NOMO-1 (cell line): ENCODE data around the gene RPS6KA5.
A peak's percentile ranks its signal among the peaks of the same experiment; 100 is the strongest.
"Not testable (repeated sequence)": the region's sequence is repeated elsewhere in the genome, so short reads cannot be mapped to it uniquely, and the experiment has no call there.

Experiments
- DNase-seq, 2 experiments: peaks; one replicate each; lab custom pipeline; 2025; ENCODE audit not compliant: unreplicated experiment in 2 of 2; lab: John Stamatoyannopoulos, UW

Gene RPS6KA5

DNA sequence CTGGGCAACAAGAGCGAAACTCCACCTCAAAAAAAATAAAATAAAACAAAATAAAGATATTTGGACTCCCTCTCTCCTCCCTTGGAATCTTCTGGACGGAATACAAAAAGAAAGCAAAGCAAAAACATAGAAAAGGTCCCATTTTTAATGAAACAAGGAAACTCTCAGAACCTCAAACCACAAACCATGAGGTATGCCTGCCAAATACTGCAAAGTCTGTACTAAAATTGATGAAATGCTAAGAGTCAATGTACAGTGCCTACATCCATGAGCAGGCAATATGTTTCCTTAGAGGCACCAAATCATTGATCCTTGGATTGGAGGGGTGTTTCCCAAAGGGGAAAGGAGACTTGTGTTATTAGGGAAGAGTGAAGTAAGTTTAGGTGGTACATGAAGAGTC lies 8.2 kb upstream of the RPS6KA5 start:
- no peak for DNase-seq

DNA sequence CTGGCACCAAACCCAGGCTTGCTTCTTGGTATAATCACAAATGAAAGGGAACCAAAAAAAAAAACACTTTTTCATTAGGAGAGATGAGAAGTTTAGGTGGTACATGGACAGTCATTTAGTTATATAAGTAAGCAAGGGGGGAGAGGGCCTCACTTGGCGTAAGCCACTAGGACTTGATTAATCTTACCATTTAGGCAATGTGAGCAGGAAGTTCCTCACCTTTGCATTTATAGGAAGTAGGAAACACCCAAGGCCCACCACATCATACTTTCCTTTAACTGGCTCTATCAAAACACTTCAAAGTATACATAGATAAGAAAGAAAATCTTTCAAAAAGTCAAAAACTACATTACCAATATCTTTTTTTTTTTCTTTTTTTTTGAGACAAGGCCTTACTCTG lies 6.7 kb upstream of the RPS6KA5 start:
- no peak for DNase-seq

DNA sequence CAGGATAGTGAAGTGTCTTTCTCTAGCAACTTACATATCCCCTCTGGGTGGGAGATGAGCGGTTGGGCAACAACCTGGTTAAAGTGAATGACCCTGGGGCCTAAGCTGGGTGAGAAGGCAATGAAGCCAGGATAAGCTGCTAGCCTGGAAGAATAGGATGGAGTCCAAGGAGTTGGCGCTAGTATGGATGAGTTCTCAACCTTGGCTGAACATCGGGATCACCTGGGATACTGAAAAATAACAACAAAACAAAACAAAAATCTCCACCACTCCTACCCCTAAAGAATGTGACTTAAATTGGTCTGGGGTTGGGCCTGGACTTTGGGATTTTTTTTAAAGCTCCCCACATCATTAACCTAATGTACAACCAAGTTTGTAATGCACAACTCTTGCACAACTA lies 4.8 kb upstream of the RPS6KA5 start:
- DNase-seq, result no peak

DNA sequence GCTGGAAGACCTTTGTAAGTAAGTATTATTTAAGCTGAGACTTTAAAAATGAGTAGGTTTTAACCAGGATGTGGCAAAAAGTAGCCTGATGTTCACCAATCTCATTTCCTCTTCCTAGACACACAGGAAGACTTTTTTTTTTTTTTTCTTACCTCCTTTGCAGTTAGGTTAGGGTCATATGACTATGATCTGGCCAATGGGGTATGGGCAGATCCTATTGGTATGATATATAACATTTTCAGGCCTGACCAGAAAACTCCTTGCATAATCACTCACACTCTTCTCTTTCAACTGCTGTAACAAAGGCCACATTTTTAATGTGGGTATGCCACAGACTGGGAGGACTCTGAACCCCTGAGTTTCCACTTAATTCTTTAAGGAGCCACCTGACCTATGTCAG lies 2.7 kb upstream of the RPS6KA5 start:
- DNase-seq, result peak; percentile 73 to 93

DNA sequence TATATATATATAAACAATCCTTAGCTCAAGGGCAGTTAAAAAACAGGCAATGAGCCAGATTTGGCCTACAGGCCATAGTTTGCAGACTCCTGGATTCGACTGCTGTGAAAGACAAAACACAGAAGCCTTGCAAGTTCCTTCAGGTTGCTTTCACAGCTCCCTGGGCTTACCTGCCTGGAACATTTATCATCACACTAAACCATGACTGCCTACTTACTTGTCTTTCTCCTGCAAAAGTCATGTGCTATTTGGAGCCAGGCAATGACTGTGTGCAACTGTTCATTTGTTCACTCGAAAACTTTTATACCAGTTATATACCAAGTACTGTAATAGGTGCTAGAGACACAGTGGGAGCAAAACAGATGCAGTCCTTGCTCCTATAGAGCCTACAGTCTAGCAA lies 2.2 kb upstream of the RPS6KA5 start:
- DNase-seq, result no peak

DNA sequence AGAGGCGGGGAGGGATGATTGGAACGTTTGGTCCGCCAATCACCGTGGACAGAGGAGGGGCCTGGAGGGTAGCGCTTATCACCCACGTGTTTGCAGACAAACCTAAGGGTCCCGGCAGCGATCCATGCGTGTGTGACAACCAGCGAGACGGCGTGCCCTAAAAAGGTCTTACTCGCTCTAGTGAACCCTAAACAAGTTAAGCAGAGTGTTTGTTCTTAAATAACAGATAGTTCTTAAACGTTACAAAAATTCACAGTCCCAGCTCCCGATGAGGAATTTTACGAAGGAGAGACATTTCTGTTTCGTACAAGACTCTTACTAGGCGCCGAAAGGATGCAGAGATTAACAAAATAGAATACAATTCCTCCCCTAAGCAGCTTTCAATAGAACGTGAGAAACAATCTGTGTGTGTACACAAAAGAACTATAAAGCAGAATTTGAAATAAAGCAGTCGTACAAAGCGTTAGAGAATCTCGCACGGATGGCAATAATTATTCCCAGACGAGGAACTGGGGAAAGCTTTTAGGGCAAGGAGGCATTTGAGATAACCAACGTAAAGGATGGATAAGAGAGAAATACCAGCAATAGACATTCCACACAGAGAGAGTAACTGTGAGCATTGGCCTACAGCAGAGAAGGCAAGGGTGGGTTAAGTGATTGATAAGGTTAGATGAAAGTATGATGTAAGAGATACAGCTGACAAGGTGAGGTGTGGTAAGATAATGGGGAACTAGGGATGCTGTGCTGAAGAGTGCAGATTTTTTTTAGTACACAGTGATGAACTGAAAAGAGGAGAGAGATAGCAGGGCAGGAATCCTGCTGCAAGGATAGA lies 831 bp upstream of the RPS6KA5 start:
- DNase-seq, result peak; percentile 9 to 64

DNA sequence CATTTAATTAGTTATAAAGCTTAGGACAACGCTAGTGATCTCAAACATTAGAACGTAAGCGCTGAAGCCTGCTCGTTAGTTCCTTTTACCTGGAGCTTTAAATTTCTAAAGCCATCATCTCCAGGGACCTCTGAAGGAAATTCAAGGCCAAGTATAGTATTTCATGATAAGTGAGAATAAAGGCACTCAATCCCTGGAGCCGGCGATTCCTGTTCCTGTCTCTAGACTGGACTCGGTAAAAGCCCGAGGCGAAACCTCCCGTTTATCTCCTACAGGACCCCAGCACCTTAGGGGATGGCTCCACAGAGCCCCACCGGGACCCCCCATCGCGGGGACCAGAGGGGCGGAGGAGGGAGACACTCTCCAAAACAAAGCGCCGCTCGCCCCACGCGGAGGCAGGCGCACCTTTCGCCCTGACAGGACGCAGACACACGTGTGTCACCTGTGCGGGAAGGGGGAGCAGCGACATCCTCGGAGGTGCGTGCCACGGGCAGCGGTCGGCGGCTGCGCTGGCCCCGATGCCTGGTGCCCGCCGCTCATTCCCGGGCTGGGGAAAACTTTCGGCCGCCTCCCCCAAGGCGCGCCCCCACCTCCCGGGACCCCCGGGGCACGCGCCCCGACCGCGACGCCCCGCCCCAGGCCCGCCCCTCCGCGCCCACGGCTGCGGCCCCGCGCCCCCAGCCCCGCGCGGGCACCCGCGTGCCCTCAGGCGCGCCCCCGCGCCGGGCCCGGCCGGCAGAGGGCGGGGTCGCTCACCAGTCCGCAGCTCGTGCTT lies 678 bp downstream of the RPS6KA5 start:
- peak in 1 of 2 experiments; percentile 36 for DNase-seq

DNA sequence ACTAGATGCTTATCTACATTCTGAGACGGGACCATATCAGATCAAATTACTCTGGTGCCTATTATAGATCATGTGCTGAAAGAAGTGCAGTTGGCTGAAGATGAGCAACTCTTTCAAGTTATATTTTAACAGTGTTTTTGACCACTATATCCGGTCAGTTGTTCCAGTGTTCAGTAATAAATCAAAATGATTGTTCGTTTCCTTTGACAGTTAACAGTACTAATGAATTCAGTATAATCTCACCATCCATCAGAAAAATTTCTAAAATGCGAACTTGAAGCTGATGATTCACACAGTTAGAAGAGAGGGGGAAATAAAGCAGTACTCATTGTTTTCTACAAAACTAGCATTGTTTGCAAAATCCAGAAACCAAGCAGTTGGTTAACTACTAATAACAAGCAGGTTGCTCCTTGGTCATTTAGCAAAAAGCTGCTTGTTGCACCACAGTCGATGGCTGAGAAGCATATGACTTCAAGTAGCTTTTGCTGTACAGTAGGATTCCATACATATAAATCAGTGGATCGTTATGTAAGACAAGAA lies 2.3 kb downstream of the RPS6KA5 start:
- DNase-seq, result peak; percentile 34 to 61

DNA sequence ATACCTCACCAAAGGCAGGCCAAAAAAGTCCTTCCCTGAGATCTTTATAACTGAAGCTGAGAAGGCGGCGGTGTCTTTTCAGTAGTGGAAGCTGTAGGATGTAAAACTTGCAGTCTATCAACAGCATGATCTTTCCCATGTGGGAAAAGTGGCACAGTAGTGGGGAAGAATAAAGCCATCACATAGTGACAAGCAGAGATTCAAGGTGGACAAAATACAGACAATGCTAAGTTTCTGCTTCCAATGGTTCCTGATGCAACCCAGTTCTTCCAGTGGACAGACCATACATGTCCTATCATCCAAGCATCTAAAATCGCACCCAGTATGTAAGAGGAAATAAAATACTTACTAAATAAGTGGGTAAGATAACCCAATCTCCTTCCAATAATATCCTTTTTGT lies 4.1 kb downstream of the RPS6KA5 start:
- no peak for DNase-seq

DNA sequence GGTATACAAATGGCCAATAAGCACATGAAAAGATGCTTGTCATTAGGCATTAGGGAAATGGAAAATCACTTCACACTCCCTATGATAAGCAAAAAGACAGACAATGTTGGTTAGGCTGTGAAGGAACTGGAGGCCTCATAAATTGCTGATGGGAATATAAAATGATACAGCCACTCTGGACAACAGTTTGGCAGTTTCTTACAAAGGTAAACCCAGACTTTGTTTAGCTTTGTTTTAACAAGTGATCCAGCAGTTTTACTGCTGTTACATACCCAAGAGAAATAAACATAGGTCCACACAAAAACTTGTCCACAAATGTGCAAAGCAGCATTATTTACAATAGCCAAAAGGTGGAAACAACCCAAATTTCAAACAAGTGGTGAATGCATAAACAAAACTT lies 5.4 kb downstream of the RPS6KA5 start:
- DNase-seq, result no peak

DNA sequence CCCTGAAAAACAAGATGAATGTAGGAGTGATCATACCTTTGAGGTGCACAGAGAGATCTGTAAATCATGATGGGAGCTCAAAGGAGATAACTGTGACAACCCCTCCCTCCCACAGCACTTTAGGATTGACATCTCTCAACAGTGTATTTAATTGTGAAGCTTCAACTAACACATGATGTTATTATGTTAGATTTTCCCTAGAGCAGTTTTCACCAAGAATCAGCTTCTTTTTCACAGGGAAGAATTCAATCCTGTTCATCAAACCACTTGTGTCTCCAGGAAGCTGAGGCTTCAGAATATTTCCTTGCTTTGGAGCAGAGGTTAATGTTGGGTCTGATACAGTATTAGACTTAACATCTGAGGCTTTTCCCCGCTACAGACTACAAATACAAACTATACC lies 11.8 kb downstream of the RPS6KA5 start:
- DNase-seq, result no peak

DNA sequence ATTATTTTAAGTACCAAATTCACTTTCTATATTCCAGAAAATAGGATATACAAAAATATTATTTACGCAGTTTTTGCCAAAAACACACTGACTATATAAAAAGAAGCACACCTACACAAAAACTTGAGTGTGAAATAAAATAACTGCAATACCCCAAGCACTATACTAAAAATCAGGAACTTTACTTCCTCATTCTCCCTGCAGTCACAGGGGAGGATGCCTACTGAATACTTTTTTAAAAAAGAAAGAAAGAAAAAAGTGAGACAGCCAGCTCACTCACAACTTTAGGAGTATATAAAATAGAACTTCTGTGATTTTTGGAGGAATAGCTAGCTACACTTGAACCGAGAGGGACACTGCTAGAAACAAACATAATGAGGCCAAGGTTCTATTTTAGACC lies 12.2 kb downstream of the RPS6KA5 start:
- DNase-seq, result peak in 1 of 2 experiments; percentile 56

DNA sequence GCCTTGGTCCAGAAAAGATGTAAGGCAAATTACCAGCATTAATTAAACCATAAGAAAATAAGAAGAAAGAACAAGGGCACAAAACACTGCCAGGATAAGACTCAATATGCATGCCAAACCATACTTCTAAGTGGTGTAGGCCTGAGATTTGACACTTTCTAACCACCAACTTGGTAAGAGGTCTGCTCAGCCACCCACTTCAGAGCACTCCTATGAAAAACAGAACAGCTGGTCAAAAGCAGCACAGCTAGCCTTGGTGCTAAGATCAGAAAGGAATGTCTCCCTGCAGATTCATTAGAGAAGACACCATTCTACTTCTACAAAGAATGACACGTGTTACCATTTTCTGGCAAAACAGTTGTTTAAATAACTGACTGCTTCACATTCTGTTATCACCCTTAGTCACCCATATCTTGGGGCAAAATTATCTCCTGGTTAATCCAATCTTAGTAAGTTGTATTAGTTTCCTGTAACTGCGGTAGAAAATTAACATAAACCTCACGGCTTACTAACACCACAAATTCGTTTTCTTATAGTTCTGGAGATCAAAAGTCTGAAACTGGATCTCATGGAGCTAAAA lies 13.2 kb downstream of the RPS6KA5 start:
- DNase-seq, result no peak

DNA sequence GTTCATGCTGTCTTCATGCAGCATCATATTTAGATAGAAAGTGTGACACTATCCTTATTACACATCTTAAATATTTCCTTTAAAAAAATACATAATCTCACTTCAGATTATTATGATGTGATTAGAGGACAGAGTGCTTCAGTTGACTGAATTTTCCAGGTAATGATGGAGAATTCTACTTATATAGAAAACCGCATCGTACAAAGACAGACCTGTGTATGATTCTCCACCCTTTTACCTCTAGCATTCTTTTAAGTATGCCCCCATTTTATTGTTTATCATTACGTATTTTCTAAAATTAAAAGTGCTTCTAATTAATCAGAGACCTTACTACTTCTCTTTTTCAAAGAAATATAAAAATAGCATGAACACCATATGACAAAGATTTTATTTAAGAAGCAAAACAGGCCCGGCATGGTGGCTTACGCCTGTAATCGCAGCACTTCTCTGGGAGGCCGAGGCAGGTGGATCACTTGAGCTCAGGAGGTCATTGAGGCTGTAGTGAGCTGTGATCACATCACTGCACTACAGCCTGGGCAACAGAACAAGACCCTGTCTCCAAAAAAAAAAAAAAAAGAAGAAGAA lies 13.9 kb downstream of the RPS6KA5 start:
- DNase-seq, result no peak

DNA sequence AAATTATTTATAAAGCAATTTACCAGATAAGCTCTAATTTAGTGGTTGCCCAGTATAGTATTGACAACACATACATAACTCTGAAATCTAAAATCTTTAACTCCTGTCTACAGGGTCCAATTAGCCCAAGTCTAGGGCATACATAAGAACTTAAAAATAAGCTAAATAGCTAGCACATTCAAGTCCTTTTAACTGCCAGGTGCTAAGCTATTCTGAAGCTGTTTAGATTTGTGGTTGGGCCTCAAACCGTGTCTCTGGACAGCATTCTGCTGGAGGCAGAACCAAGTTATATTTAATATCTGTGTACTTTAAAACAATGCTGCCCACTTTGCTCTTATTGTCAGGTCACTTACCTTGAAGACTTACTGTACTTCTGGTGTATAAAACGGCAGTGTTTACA lies 19.0 kb downstream of the RPS6KA5 start:
- DNase-seq, result no peak

DNA sequence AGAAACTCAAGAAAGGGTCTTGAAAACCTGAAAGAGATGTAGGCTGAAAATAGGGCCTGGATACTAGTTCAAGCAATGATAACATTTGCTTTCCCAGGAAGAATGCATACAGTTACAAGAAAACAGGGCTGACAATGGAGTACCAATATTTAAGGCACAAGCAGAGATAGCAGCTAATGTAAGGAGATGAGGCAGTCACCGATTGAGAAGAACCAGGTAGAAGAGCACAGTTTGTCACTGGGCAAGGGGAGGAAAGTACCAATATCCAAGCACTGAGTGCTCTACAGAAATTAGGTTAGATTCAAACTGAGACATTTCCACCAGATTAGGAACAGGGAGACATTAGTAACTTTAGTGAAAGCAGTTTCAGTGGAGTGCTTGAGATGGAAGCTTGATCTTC lies 19.9 kb downstream of the RPS6KA5 start:
- no peak for DNase-seq

DNA sequence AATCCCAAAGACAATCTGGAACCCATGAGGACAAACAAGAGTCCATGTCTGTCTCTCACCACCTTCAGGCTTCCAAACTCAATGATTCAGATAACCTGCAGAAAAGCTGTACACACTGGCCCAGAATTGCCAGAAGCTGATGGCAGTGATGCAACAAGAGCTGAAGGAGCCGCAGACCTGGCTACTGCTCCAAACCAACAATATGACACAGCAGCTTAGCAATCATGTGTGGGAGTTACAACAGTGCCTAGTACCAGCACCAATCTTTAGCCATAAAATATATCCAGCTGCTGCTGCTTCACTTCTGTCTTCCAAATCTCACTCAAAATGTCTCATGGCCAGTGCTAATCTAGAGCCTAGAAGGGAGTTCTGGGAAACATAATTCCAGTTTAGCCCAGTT lies 22.0 kb downstream of the RPS6KA5 start:
- DNase-seq, result peak; percentile 19 to 75

DNA sequence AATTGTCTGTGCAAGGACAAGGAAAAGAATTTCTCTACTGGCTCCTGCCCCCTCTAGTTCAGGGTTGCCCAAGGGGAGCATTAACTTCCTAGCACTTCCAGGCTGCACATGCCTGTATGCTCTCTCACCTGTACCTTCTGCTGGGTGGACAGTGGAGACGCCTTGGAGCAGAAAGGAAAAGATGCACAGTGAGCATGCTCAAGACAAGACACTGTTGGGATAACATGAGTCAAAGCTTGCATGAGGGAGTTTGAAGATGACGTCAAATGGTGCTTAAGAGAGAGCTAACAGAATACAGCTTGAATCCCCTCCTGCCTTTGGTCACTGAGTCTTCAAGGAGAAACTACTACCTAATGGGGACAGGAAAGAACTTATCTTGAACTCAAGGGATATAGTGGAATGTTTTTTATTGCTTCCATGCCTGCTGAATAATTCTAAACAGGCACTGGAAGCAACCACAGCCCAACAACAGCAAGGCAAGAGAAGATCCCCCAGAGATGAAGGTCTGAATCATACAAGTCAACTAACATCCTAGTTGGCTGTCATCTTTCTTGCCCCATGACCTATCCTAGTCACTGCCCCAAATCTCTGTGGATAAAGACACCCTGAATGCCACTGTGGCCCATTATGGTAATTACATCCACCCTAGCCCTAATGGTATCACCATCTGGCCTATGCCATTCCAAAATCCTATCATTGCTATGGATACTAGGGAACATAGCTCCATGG lies 23.5 kb downstream of the RPS6KA5 start:
- DNase-seq, result no peak

DNA sequence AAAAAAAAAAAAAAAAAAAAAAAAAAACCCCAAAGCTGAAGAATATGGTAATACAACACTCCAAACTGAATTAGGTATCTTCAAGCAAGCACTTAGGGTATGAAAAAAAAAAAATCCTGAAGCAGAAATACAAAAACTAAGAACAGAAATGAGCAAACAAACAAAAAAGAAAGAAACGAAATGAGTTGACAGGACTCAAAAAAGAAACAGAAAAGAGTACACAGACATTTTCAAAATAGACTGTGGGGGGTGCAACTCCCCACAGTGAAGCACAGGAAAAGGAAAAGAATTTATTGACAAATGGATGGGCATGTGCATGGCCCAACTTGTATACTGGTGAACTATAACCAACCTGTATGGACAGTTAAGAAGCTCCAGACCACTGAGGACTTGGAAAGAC lies 24.6 kb downstream of the RPS6KA5 start:
- no peak for DNase-seq

DNA sequence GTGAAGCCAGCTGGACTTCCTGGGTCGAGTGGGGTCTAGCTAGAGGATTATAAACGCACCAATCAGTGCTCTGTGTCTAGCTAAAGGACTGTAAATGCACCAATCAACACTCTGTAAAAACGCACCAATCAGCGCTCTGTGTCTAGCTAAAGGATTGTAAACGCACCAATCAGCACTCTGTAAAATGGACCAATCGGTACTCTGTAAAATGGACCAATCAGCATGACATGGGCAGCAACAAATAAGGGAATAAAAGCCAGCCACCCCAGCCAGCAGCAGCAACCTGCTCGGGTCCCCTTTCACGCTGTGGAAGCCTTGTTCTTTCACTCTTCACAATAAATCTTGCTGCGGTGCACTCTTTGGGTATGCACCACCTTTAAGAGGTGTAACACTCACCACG lies 26.1 kb downstream of the RPS6KA5 start:
- DNase-seq, result not testable (repeated sequence)
